H1 (cell line): ENCODE data around the gene DNM2. TPM values are rescaled to one million over a fixed set of nuclear protein-coding genes. Genes with fewer than 3 reads are reported as not detected.

Source experiments
- CHD2 ChIP-seq: IDR thresholded peaks from 2 replicates; pipeline ENCODE4 v1.6.1; 2012; ENCODE audit warnings: low read length, improper control_type of control experiment
- GABPA ChIP-seq: IDR thresholded peaks from 2 replicates; pipeline ENCODE4 v1.6.1; 2011; ENCODE audit warnings: mild to moderate bottlenecking, low read length, moderate library complexity, borderline replicate concordance; ENCODE audit not compliant: insufficient read depth
- HDAC6 ChIP-seq: IDR thresholded peaks from one replicate; pipeline ENCODE4 v1.7.1; 2012; ENCODE audit warnings: low read depth, mild to moderate bottlenecking, inconsistent platforms, low read length, moderate library complexity
- ZNF274 ChIP-seq: IDR thresholded peaks from 2 replicates; pipeline ENCODE4 v1.7.0; 2012; ENCODE audit warnings: low read length, borderline replicate concordance; ENCODE audit errors: extremely low read depth
- polyA plus RNA-seq, 7 experiments: library from polyadenylated mRNA; depleted of rRNA in 3 of 7; stranded (reverse) in 5 of 7; unstranded in 2 of 7; fragments of >200 nt in 5 of 7; fragments of 200-250 nt in 2 of 7; gene quantifications; 1 replicate in 5 of 7; 2 replicates in 1 of 7; 4 replicates in 1 of 7; pipeline versions ENCODE4 v1.2.1 to v1.2.3, GENCODE V29; 2011 to 2013; ENCODE audit warnings: missing spikeins in 2 of 7, mixed read lengths in 2 of 7
- total RNA-seq: library from RNA; stranded (reverse); fragmentation: NEBNext Ultra II Directional; extraction: Animal tissue kit (Norgen Biotek cat#: 25700); gene quantifications from 2 replicates; pipeline ENCODE4 v1.2.1, GENCODE V29; 2021

DNM2 gene
- total and polyA plus RNA-seq, 2 of the 8 experiments (the other 6 are each of a cell fraction or from before 2014, with no cell fraction given): 61.9 to 120 TPM

- TF ChIP-seq CHD2: no peak
- no peak for TF ChIP-seq HDAC6
- TF ChIP-seq ZNF274: no peak
- no peak for TF ChIP-seq GABPA
- TF ChIP-seq, all 59 proteins: peak for 0
Observed at GRCh38 chr19:10758978-10759377, 41.1 kb downstream of the DNM2 start (continued).
